Stimulated activated CD8-positive, alpha-beta memory T cell treated with anti-CD3 and anti-CD28 coated beads, Interleukin-15, amount 100 ng/mL, for 1 hour (primary cell): ENCODE data around the gene NTN1.

Experiments
- DNase-seq: peaks from one replicate; pipeline ENCODE4 v3.0.0-alpha.2; 2020; ENCODE audit warnings: low read depth

NTN1 gene

DNA sequence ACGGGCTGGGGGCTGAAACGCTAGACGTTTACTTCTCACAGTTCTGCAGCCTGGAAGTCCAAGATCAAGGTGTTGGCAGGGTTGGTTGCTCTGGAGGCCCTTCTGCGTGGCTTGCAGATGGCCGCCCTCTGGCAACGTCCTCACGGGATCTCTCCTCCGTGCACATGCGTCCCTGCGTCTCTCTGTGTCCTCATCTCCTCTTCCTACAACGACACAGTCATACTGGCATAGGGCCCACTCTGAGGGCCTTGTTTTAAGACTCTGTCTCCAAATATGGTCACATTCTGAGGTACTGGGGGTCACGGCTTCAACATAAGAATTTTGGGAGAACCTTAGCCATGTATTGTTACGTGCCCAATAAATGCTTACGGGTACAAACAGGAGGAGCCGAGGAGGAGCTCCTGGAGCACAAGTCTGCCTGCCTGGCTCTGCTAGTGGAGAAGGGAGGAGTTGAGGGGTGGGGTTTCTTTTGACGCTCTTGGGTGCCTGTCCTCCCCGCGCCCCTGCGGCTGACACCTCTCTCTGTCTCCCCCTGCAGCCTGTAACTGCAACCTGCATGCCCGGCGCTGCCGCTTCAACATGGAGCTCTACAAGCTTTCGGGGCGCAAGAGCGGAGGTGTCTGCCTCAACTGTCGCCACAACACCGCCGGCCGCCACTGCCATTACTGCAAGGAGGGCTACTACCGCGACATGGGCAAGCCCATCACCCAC is 141.1 kb downstream of the NTN1 start:
- DNase-seq = no peak

DNA sequence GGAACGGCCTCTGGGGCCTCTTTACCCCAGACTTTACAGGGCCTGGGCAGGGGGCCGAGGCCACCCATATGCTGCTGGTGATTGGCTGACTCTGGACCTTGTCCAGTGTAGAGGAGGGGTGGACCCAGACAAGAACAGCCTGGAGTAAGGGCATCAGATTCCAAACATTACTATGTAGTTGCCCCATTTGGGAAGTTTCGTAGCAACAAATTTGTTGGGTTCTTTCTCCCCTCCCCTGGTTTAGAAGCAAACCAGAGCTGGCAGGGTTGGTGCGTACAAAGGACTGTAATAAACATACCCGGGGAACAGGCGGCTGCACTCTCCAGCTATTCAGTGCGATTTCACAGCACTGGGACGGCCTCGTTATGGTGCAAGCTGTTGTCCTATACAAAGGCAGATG is 145.5 kb downstream of the NTN1 start:
- DNase-seq = no peak

DNA sequence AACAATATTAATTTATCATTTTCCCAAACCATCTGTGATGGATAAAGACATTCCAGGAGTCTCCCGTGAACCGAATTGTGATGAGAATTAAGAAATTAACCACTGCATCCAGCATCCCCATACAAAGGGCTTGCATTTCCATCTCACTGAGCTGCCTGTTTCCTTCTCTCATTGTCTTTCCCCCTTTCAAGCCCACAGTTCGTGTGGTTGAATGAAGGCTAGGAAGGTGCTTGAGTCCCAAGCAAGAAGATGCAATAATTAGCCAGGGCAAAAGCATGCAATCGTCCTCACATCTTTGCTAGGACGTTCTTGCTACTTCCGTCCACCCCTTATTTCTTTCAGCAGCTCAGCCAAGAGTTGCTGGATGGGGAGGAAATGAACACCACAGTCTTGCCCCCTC is 146.1 kb downstream of the NTN1 start:
- no peak for DNase-seq

DNA sequence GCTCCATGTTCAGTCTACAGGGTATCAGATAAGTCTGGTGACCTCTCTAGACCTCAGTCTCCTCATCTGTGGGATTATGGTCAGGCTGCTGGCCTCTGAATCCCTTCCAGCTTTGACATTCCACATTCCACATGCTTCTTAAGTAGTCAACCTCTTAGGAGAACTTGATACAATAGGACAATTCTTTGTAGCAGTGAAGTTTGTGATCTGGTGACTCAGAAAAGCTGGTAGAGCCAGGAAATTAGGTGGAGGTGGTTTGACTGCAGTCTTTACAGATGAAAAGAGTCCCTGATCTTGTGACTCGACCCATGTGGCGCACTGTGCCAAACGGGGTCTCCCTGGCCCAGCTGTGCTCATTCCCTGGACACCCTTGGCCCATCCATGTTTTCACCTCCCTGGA is 147.8 kb downstream of the NTN1 start:
- no peak for DNase-seq

- DNase-seq = no peak
Measured at GRCh38 chr17:9170336-9170735, 149.0 kb downstream of the NTN1 start.

- no peak for DNase-seq
Measured at GRCh38 chr17:9170853-9171252, 149.5 kb downstream of the NTN1 start.

DNA sequence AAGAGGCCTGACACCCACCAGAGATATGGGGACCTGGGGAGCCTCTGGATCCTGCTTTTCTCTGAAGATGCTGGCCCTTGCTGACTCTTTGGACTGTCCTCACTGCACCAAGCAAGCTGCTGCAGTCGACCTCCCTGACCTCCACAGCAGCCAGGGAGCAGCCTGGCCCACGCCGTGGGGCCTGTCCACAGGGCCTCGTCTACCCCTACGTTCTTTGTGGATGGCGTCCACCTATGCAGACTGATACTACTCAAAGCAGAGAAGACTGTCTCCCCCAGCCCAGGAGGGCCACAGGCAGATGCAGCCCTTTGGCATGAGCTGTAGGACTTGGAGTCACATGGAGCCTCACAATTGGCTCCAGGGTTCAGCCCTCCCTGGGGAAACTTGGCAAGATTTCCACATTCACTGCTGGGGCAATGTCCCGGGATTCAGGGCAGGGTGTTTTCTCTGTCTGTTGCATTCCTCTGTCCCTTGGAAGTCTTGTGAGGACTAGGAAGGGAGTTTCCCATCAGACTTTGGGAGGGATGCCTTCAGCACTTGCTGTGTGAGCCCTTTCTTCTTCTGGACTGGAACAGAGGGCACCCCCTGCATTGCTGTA is 152.2 kb downstream of the NTN1 start:
- no peak for DNase-seq

DNA sequence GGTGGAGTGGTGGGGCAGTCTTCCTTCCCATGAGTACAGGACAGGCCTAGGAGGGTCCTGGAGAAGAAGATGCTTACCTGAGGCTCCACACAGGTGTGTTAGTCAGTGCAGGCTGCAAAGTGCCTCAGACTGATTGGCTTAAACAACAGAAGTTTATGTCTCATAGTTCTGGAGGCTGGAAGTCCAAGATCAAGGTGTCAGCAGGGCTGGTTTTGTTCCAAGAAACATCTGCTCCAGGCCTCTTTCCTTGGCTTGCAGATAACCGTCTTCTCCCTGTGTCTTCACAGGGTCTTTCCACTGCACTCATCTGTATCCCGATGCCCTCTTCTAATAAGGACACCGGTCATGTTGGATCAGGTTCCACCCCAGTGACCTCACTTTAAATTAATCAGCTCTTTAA is 153.0 kb downstream of the NTN1 start:
- no peak for DNase-seq

- DNase-seq = no peak
Measured at GRCh38 chr17:9174779-9175574, 153.7 kb downstream of the NTN1 start.

DNA sequence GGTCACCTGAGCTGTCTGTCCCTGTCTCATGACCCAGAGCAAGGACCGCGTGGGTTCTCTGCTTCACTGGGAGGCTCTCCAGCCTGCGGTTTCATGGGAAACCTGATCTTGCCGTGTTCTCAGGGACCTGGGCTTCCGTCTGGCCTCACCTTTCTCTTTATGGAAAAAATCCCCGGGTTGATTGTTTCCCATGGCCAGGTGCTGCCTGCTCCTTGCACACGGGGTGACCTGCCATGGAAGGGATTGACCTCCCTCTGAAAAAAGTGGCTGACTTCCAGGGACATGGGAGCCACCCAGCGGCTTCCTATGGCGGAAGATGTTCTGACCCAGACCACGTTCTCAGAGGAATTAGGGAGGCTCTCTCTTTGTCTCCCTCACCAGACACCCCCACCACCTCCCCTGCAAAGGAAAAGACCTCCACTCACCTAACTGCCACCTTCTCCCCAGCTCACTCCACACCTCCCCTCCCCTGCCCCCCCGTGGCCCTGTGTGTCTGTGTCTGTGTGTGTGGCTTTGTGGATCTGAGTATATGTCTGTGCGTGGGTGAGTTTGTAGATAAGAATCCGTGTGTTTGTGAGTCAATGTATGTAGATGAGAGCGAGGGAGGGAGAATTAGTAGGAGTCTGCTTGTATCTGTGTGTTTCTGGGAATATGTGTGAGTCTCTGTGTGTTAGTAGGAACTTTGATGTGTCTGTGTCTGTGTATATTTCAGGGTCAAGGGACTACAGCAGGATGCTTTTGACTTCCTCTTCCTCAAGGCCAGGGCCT is 154.6 kb downstream of the NTN1 start:
- no peak for DNase-seq

GRCh38 chr17:9177212-9177611 is 155.9 kb downstream of the NTN1 start:
- no peak for DNase-seq

DNA sequence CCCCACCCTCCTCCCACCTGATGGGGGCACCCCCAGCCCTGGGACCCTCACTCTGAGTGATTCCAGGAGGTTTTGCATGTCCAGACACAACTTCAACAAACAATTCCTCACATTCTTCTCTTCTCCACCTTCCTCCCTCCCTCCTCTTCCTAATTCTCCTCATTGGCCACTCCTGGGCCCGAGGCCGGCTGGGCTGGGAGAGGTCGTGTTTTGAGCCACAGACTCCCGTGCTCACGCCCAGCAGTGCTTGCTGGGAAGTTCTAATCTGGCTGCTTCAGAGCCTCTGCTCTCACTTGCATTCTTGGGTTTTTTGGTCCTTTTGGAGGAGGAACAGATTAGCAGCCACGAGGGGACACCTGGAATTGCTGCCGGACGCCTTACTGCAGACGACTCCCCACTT is 157.0 kb downstream of the NTN1 start:
- DNase-seq = no peak

- no peak for DNase-seq
Measured at GRCh38 chr17:9179602-9180001, 158.3 kb downstream of the NTN1 start.

DNA sequence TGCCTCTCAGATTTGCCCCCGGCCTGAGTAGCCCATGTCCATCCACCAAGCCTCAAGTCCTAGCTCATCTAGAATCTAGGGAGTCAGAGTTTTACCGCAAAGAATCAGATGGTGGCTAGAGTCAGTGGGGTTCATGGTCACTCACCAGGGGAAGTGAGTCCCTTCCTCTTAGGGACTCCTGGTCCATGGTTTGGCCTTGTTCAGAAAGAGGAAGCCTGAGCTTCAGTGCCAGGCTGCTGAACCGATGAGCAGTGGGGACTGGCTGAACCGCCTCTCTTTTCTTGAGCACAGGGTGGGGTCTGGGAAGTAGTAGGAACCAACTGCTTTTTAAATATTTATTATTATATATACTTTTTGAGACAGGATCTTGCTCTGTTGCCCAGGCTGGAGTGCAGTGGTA is 160.3 kb downstream of the NTN1 start:
- no peak for DNase-seq

- no peak for DNase-seq
Measured at GRCh38 chr17:9183306-9183705, 162.0 kb downstream of the NTN1 start.

DNA sequence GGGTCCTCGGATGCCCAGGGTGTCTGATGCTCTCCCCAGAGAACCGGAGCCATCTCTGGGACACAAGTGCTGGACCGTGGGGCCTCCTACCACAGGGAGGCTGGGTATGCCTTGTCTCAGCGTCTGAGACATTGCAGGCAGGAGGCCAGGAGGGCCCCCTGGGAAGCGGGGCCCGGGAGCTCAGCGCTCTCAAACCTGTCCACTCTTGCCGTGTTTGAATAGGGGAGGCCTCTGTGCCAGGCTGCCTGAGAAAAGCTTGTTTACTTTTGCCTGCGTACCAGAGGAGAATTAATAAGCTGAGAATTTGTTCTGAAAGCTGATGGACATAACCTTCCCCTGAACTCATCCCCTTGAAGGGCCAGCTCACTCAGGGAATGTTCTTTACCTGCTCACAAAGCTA is 163.8 kb downstream of the NTN1 start:
- no peak for DNase-seq

- DNase-seq = no peak
Measured at GRCh38 chr17:9185688-9186284, 164.5 kb downstream of the NTN1 start.

DNA sequence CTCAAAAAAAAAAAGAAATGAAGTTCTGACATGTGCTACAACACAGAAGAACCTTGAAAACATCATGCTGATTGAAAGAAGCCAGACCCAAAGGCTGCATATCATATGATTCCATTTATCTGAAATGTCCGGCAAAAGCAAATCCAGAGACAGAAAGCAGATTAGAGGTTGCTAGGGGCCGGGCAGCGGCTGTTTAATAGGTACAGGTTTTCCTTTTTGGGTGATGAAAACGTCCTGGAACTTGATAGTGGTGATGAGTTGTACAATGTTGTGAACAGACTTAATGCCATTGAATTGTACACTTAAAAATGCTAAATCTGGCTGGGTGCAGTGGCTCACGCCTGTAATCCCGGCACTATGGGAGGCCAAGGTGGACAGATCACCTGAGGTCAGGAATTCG is 166.5 kb downstream of the NTN1 start:
- DNase-seq = no peak

- DNase-seq = no peak
Measured at GRCh38 chr17:9188367-9188766, 167.1 kb downstream of the NTN1 start.

- no peak for DNase-seq
Measured at GRCh38 chr17:9189870-9190269, 168.6 kb downstream of the NTN1 start.

GRCh38 chr17:9192010-9192409 is 170.7 kb downstream of the NTN1 start:
- DNase-seq = no peak

- no peak for DNase-seq
Measured at GRCh38 chr17:9195411-9195810, 174.1 kb downstream of the NTN1 start.
